Panc1 (cell line): ENCODE measurements around the gene SPOCK1. TPM values are rescaled to one million over a fixed set of nuclear protein-coding genes. Genes with fewer than 3 reads are reported as not detected.

Source experiments
- ATAC-seq: fragments of 200-7000 bp; cut with Tn5 transposase; 2 replicates; pipeline ENCODE4 v1.9.1; 2020; ENCODE audit warnings: mild to moderate bottlenecking, moderate library complexity
- BruUV-seq: library from RNA; stranded (reverse); fragments of 400-500 nt; replicated peaks from 2 replicates; lab custom pipeline; 2021; lab: Mats Ljungman, UMichigan
- CTCF ChIA-PET: fragments of 300-600 bp; sonication (Branson Sonifier 250); formaldehyde crosslinking; loops from one replicate; lab custom pipeline; 2022; ENCODE audit warnings: antibody characterized with exemption; lab: Charles Lee
- POLR2A ChIA-PET: fragments of 300-600 bp; sonication (Branson Sonifier 250); formaldehyde crosslinking; loops from one replicate; lab custom pipeline; 2022; ENCODE audit warnings: antibody characterized with exemption; lab: Charles Lee
- DNase-seq: peaks from one replicate; pipeline ENCODE4 v3.0.0-alpha.2; 2010; ENCODE audit warnings: low read depth, low spot score
- H3K27ac ChIP-seq: 2 replicates; pipeline ENCODE4 v1.5.1; 2011; ENCODE audit warnings: mild to moderate bottlenecking, low read length, inconsistent platforms
- H3K27me3 ChIP-seq: fragments of 200-500 bp; sonication (Bioruptor generic); 2 replicates; pipeline ENCODE4 v1.6.0; 2014; ENCODE audit warnings: low read length, inconsistent platforms; ENCODE audit not compliant: control insufficient read depth, insufficient read depth
- H3K36me3 ChIP-seq: fragments of 200-500 bp; sonication (Bioruptor generic); 2 replicates; pipeline ENCODE4 v1.5.1; 2014; ENCODE audit warnings: inconsistent platforms, mild to moderate bottlenecking, low read length, moderate library complexity; ENCODE audit not compliant: control insufficient read depth, insufficient read depth
- H3K4me1 ChIP-seq: 2 replicates; pipeline ENCODE4 v1.5.1; 2011; ENCODE audit warnings: inconsistent platforms, mild to moderate bottlenecking, low read length, moderate library complexity; ENCODE audit not compliant: control insufficient read depth, insufficient read depth
- H3K4me3 ChIP-seq, 2 experiments: 2 replicates each; pipeline ENCODE4 v1.5.1; 2011 to 2012; ENCODE audit warnings: low read depth in 2 of 2, low read length in 2 of 2, mild to moderate bottlenecking in 2 of 2, inconsistent platforms in 1 of 2, moderate library complexity in 1 of 2
- H3K9me3 ChIP-seq: fragments of 200-500 bp; sonication (Bioruptor generic); 2 replicates; pipeline ENCODE4 v1.5.1; 2014; ENCODE audit warnings: low read depth, mild to moderate bottlenecking, inconsistent platforms, low read length, moderate library complexity; ENCODE audit not compliant: control insufficient read depth, insufficient read depth
- POLR2AphosphoS5 ChIP-seq: IDR thresholded peaks from 2 replicates; pipeline ENCODE4 v1.6.1; 2012; ENCODE audit warnings: mild to moderate bottlenecking, low read depth, low read length, moderate library complexity
- SIN3A ChIP-seq: IDR thresholded peaks from 2 replicates; pipeline ENCODE4 v1.6.1; 2012; ENCODE audit warnings: low read depth, mild to moderate bottlenecking, low read length, moderate library complexity, borderline replicate concordance; ENCODE audit not compliant: insufficient read depth
- TCF7L2 ChIP-seq: IDR thresholded peaks from 2 replicates; pipeline ENCODE4 v1.6.1; 2011; ENCODE audit warnings: mild to moderate bottlenecking, low read depth, low read length, inconsistent platforms
- in situ Hi-C: cut with HindIII; loops from 2 replicates; pipeline ENCODE4 v1.10.0; 2016; ENCODE audit warnings: low sequenced_read_pairs, low pct_unique_long_range_greater_than_20kb
- intact Hi-C: fragments of 100-400 bp; cut with micrococcal nuclease; formaldehyde crosslinking; loops from one replicate; pipeline ENCODE4 v1.10.0; 2022; ENCODE audit not compliant: unreplicated experiment
- total RNA-seq: library from RNA; stranded (reverse); gene quantifications from one replicate; pipeline ENCODE4 v1.2.1, GENCODE V29; 2021; ENCODE audit not compliant: unreplicated experiment
- TF ChIP-seq, protein P1 (sequence below): fragments of 450-650 bp; IDR thresholded peaks from 2 replicates; pipeline ENCODE4 v1.5.1; 2017; ENCODE audit warnings: mild to moderate bottlenecking
- TF ChIP-seq, protein P2 (sequence below), 2 experiments: IDR thresholded peaks; 2 replicates each; pipeline ENCODE4 v1.6.1; 2011 to 2012; ENCODE audit warnings: low read depth in 2 of 2, control low read depth in 1 of 2, low read length in 1 of 2, mild to moderate bottlenecking in 1 of 2, moderate library complexity in 1 of 2; ENCODE audit not compliant: insufficient read depth in 1 of 2

The SPOCK1 gene
- total RNA-seq, 1 experiment from 2014 or later = 15.6 TPM

DNA sequence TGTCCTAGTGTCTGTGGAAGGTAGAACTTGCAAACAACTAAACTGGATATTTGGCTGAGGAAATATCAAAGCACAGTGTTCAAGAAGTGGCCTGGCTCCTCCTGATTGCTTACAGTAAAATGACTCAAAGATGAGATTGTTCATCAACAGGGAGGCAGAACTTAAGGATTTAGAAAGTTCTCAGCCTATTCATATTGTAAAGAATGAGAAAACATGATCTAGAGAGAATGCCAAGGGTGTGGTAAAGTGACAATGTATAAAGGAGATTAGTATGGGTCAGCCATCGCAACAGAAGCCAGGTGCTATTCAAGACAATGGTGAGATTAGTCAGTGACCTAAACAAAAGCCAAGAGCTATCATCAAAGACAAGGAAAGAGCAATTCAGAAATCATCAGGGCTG is 372.3 kb downstream of the SPOCK1 start:
- Histone ChIP-seq H3K4me1 (no peaks in the 10 kb centered on the region), H3K36me3 (no peaks in the 10 kb centered on the region), H3K9me3 (no peaks in the 10 kb centered on the region), H3K27me3 (no peaks in the 10 kb centered on the region), H3K4me3 (no peak overlapping the region), H3K27ac (no peak overlapping the region)
- BruUV-seq = no TSS peak
- ATAC-seq = no peak
- ChIA-PET CTCF (interaction anchor here (0.6 kb wide), 1 partner anchor 155 kb away, joined by 3 read pairs; no protein-coding TSS in a partner anchor), POLR2A (no interaction called here)
- TF ChIP-seq SIN3A = no peak
- TF ChIP-seq POLR2AphosphoS5 = no peak
- TF ChIP-seq, protein P1, sequence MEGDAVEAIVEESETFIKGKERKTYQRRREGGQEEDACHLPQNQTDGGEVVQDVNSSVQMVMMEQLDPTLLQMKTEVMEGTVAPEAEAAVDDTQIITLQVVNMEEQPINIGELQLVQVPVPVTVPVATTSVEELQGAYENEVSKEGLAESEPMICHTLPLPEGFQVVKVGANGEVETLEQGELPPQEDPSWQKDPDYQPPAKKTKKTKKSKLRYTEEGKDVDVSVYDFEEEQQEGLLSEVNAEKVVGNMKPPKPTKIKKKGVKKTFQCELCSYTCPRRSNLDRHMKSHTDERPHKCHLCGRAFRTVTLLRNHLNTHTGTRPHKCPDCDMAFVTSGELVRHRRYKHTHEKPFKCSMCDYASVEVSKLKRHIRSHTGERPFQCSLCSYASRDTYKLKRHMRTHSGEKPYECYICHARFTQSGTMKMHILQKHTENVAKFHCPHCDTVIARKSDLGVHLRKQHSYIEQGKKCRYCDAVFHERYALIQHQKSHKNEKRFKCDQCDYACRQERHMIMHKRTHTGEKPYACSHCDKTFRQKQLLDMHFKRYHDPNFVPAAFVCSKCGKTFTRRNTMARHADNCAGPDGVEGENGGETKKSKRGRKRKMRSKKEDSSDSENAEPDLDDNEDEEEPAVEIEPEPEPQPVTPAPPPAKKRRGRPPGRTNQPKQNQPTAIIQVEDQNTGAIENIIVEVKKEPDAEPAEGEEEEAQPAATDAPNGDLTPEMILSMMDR = no peak
- TF ChIP-seq, protein P2, sequence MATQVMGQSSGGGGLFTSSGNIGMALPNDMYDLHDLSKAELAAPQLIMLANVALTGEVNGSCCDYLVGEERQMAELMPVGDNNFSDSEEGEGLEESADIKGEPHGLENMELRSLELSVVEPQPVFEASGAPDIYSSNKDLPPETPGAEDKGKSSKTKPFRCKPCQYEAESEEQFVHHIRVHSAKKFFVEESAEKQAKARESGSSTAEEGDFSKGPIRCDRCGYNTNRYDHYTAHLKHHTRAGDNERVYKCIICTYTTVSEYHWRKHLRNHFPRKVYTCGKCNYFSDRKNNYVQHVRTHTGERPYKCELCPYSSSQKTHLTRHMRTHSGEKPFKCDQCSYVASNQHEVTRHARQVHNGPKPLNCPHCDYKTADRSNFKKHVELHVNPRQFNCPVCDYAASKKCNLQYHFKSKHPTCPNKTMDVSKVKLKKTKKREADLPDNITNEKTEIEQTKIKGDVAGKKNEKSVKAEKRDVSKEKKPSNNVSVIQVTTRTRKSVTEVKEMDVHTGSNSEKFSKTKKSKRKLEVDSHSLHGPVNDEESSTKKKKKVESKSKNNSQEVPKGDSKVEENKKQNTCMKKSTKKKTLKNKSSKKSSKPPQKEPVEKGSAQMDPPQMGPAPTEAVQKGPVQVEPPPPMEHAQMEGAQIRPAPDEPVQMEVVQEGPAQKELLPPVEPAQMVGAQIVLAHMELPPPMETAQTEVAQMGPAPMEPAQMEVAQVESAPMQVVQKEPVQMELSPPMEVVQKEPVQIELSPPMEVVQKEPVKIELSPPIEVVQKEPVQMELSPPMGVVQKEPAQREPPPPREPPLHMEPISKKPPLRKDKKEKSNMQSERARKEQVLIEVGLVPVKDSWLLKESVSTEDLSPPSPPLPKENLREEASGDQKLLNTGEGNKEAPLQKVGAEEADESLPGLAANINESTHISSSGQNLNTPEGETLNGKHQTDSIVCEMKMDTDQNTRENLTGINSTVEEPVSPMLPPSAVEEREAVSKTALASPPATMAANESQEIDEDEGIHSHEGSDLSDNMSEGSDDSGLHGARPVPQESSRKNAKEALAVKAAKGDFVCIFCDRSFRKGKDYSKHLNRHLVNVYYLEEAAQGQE (IDR thresholded peaks at IDR 0.05; ENCODE audit: insufficient read depth in 1 of 2, low read depth in 2 of 2, low read length in 1 of 2) = no peak
- TF ChIP-seq TCF7L2 = no peak
- in situ Hi-C loops = no loop called here
- no peak for DNase-seq
- intact Hi-C loops = no loop called here

DNA sequence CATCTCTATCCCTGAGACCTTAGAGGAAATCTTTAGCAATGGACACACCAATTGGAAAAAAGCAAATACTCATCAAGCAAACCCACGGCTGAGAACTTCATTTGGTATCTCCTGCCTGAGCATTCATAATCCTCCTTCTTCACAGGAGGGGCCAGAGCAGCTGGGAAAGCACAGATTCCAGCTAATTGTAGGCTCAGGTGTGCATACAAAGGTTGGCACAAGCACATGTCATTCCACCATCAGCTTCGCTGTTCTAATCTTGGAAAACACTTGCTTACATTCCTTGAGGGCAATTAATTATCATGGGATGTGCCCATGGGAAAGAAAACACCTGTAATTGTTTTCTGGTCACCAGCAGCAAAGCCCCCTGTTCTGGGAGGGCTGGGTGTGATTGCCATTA is 376.6 kb downstream of the SPOCK1 start:
- H3K4me3 ChIP-seq = no peak overlapping the region
- no peaks in the 10 kb centered on the region for H3K36me3 ChIP-seq
- H3K9me3 ChIP-seq = no peaks in the 10 kb centered on the region
- ATAC-seq (no peak), DNase-seq (no peak)
- H3K27me3 ChIP-seq = peaks cover 2% of the 10 kb centered on the region; the same call in 1 of the 2 replicates
- ChIA-PET CTCF (no interaction called here), POLR2A (no interaction called here)
- BruUV-seq = no TSS peak
- H3K4me1 ChIP-seq = no peaks in the 10 kb centered on the region
- TF ChIP-seq, protein P2 (IDR thresholded peaks at IDR 0.05; ENCODE audit: insufficient read depth in 1 of 2, low read depth in 2 of 2, low read length in 1 of 2) = no peak
- TF ChIP-seq, protein P1 = no peak
- no peak for TF ChIP-seq TCF7L2
- TF ChIP-seq SIN3A = no peak
- TF ChIP-seq POLR2AphosphoS5 = no peak
- no peak overlapping the region for H3K27ac ChIP-seq
- intact Hi-C loops = no loop called here
- in situ Hi-C loops = no loop called here
